Body of pancreas (tissue), 4 donors: ENCODE measurements around the gene SGCD.

Experiments used
- POLR2A ChIP-seq, 3 donors: fragments of 450-650 bp; IDR thresholded peaks; one replicate each; pipeline ENCODE4 v1.6.1; 2016; ENCODE audit warnings: antibody characterized with exemption in 3 of 3, mild to moderate bottlenecking in 2 of 3
- TF ChIP-seq, protein P1 (sequence below), 7 experiments: fragments of 450-650 bp in 4 of 7; fragments of 200-600 bp in 3 of 7; sonication (generic) in 3 of 7; IDR thresholded peaks; one replicate each; pipeline ENCODE4 v1.5.1; 2016 to 2019; ENCODE audit warnings: antibody characterized with exemption in 7 of 7

DNA sequence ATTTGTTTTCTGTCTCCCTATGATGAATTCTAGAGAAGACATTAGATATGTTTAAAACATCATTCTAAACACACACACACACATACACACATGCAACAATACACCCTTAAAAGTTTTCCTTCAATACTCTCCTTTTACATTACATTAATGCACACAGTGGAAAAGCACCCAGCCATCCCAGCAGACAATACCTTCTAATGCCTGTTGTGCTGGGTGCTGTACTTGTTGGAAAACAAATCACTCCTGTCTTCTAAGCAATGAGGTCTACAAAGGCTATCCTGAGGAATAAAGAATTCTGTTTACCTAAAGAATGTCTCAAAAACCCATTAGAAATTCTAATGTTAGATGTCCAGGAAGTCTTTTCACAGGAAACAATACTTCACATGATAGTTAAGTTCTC, 264.0 kb downstream of the SGCD start:
- TF ChIP-seq, protein P1, sequence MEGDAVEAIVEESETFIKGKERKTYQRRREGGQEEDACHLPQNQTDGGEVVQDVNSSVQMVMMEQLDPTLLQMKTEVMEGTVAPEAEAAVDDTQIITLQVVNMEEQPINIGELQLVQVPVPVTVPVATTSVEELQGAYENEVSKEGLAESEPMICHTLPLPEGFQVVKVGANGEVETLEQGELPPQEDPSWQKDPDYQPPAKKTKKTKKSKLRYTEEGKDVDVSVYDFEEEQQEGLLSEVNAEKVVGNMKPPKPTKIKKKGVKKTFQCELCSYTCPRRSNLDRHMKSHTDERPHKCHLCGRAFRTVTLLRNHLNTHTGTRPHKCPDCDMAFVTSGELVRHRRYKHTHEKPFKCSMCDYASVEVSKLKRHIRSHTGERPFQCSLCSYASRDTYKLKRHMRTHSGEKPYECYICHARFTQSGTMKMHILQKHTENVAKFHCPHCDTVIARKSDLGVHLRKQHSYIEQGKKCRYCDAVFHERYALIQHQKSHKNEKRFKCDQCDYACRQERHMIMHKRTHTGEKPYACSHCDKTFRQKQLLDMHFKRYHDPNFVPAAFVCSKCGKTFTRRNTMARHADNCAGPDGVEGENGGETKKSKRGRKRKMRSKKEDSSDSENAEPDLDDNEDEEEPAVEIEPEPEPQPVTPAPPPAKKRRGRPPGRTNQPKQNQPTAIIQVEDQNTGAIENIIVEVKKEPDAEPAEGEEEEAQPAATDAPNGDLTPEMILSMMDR (IDR thresholded peaks at IDR 0.05), result no peak
- no peak for TF ChIP-seq POLR2A (IDR thresholded peaks at IDR 0.05)
